GM18519 (cell line): ENCODE results near the gene RASA3.

ENCODE experiments used
- ATAC-seq: cut with Tn5 transposase; IDR thresholded peaks from one replicate; pipeline ENCODE4 v1.9.1; 2021; ENCODE audit warnings: mild to moderate bottlenecking, moderate library complexity; ENCODE audit not compliant: unreplicated experiment, low FRiP score

Gene RASA3

GRCh38 chr13:114071991-114072390 is 60.4 kb downstream of the RASA3 start:
- no peak for ATAC-seq

GRCh38 chr13:114071410-114071809 is 61.0 kb downstream of the RASA3 start:
- ATAC-seq, result no peak

GRCh38 chr13:114070098-114070799 is 62.2 kb downstream of the RASA3 start:
- no peak for ATAC-seq

GRCh38 chr13:114069376-114070097 is 62.9 kb downstream of the RASA3 start:
- no peak for ATAC-seq

- no peak for ATAC-seq
Observed at GRCh38 chr13:114068656-114069318, 63.6 kb downstream of the RASA3 start.

- no peak for ATAC-seq
Observed at GRCh38 chr13:114067886-114068651, 64.4 kb downstream of the RASA3 start.

- peak; percentile 71 for ATAC-seq
Observed at GRCh38 chr13:114067381-114067885, 65.0 kb downstream of the RASA3 start.

GRCh38 chr13:114066956-114067355 is 65.5 kb downstream of the RASA3 start:
- no peak for ATAC-seq

- no peak for ATAC-seq
Observed at GRCh38 chr13:114065926-114066774, 66.3 kb downstream of the RASA3 start.

GRCh38 chr13:114065141-114065925 is 67.1 kb downstream of the RASA3 start:
- no peak for ATAC-seq

GRCh38 chr13:114064450-114065140 is 67.8 kb downstream of the RASA3 start:
- no peak for ATAC-seq

- ATAC-seq, result no peak
Observed at GRCh38 chr13:114063545-114064449, 68.6 kb downstream of the RASA3 start.

- ATAC-seq, result no peak
Observed at GRCh38 chr13:114062754-114063153, 69.7 kb downstream of the RASA3 start.

- no peak for ATAC-seq
Observed at GRCh38 chr13:114062341-114062740, 70.1 kb downstream of the RASA3 start.

GRCh38 chr13:114061744-114062143 is 70.7 kb downstream of the RASA3 start:
- no peak for ATAC-seq

GRCh38 chr13:114061047-114061446 is 71.4 kb downstream of the RASA3 start:
- no peak for ATAC-seq
